H1 (cell line): ENCODE data around the gene NR5A2. TPM values are rescaled to one million over a fixed set of nuclear protein-coding genes. Genes with fewer than 3 reads are reported as not detected.

ENCODE experiments used
- ASH2L ChIP-seq: fragments of 200-600, 300-600 bp; sonication (generic); IDR thresholded peaks from one replicate; pipeline ENCODE4 v1.7.1; 2017; ENCODE audit warnings: low read length
- ATF2 ChIP-seq: IDR thresholded peaks from 2 replicates; pipeline ENCODE4 v1.6.1; 2012; ENCODE audit warnings: low read length, inconsistent platforms
- GTF2F1 ChIP-seq: IDR thresholded peaks from 2 replicates; pipeline ENCODE4 v1.6.1; 2012; ENCODE audit warnings: low read depth, low read length, improper control_type of control experiment, borderline replicate concordance
- KDM1A ChIP-seq: fragments of 200-600, 300-600 bp; sonication (generic); IDR thresholded peaks from 2 replicates; pipeline ENCODE4 v1.7.1; 2016; ENCODE audit warnings: mild to moderate bottlenecking, low read length, borderline replicate concordance
- KDM5A ChIP-seq: fragments of 200-600 bp; IDR thresholded peaks from 2 replicates; pipeline ENCODE4 v1.7.1; 2012; ENCODE audit warnings: mild to moderate bottlenecking, low read length, inconsistent platforms, mixed read lengths
- NANOG ChIP-seq: IDR thresholded peaks from 2 replicates; pipeline ENCODE4 v1.6.1; 2011; ENCODE audit warnings: low read length, low read depth, mild to moderate bottlenecking, inconsistent platforms; ENCODE audit not compliant: insufficient read depth, poor library complexity, severe bottlenecking
- POLR2AphosphoS5 ChIP-seq: IDR thresholded peaks from 2 replicates; pipeline ENCODE4 v1.6.1; 2011; ENCODE audit warnings: low read depth, low read length
- POU5F1 ChIP-seq: IDR thresholded peaks from 2 replicates; pipeline ENCODE4 v1.6.1; 2011; ENCODE audit warnings: low read depth, mild to moderate bottlenecking, low read length, moderate library complexity
- RBBP5 ChIP-seq: IDR thresholded peaks from 2 replicates; pipeline ENCODE4 v1.7.1; 2012; ENCODE audit warnings: low read depth, mild to moderate bottlenecking, inconsistent platforms, low read length, moderate library complexity, borderline replicate concordance
- RXRA ChIP-seq: IDR thresholded peaks from 2 replicates; pipeline ENCODE4 v1.6.1; 2011; ENCODE audit warnings: low read depth, mild to moderate bottlenecking, low read length, moderate library complexity; ENCODE audit not compliant: insufficient read depth
- SP1 ChIP-seq: IDR thresholded peaks from 2 replicates; pipeline ENCODE4 v1.6.1; 2011; ENCODE audit warnings: low read depth, low read length
- SP2 ChIP-seq: IDR thresholded peaks from 2 replicates; pipeline ENCODE4 v1.6.1; 2012; ENCODE audit warnings: mild to moderate bottlenecking, low read length, inconsistent platforms
- SP4 ChIP-seq: IDR thresholded peaks from 2 replicates; pipeline ENCODE4 v1.6.1; 2012; ENCODE audit warnings: low read length, inconsistent platforms
- SRF ChIP-seq: IDR thresholded peaks from 2 replicates; pipeline ENCODE4 v1.6.1; 2011; ENCODE audit warnings: mild to moderate bottlenecking, low read depth, low read length, moderate library complexity
- SUZ12 ChIP-seq: fragments of 200-600 bp; sonication (generic); IDR thresholded peaks from 2 replicates; pipeline ENCODE4 v1.6.1; 2012; ENCODE audit warnings: mild to moderate bottlenecking, inconsistent platforms, low read length, moderate library complexity, mixed read lengths
- TAF1 ChIP-seq: IDR thresholded peaks from 2 replicates; pipeline ENCODE4 v1.6.1; 2011; ENCODE audit warnings: mild to moderate bottlenecking, low read depth, low read length
- TAF7 ChIP-seq: optimal IDR thresholded peaks from 2 replicates; pipeline ENCODE3; 2011; ENCODE audit warnings: low read depth, mild to moderate bottlenecking, inconsistent platforms, low read length, moderate library complexity, borderline replicate concordance
- TBP ChIP-seq: IDR thresholded peaks from 2 replicates; pipeline ENCODE4 v1.6.1; 2011; ENCODE audit warnings: low read depth, low read length, improper control_type of control experiment
- YY1 ChIP-seq: IDR thresholded peaks from 2 replicates; pipeline ENCODE4 v1.6.1; 2011; ENCODE audit warnings: low read depth, mild to moderate bottlenecking, low read length
- polyA plus RNA-seq, 7 experiments: library from polyadenylated mRNA; depleted of rRNA in 3 of 7; stranded (reverse) in 5 of 7; unstranded in 2 of 7; fragments of >200 nt in 5 of 7; fragments of 200-250 nt in 2 of 7; gene quantifications; 1 replicate in 5 of 7; 2 replicates in 1 of 7; 4 replicates in 1 of 7; pipeline versions ENCODE4 v1.2.1 to v1.2.3, GENCODE V29; 2011 to 2013; ENCODE audit warnings: missing spikeins in 2 of 7, mixed read lengths in 2 of 7
- total RNA-seq: library from RNA; stranded (reverse); fragmentation: NEBNext Ultra II Directional; extraction: Animal tissue kit (Norgen Biotek cat#: 25700); gene quantifications from 2 replicates; pipeline ENCODE4 v1.2.1, GENCODE V29; 2021
- TF ChIP-seq, protein P1 (sequence below), 3 experiments: IDR thresholded peaks; 1 replicate in 2 of 3; 2 replicates in 1 of 3; pipeline versions ENCODE4 v1.5.1 to v1.6.1; 2011; ENCODE audit warnings: low read length in 3 of 3, mild to moderate bottlenecking in 3 of 3, inconsistent platforms in 2 of 3, low read depth in 1 of 3, moderate library complexity in 1 of 3; ENCODE audit not compliant: insufficient read depth in 1 of 3; ENCODE audit errors: control extremely low read depth in 1 of 3

Gene NR5A2
- total and polyA plus RNA-seq, 2 of the 8 experiments (the other 6 are each of a cell fraction or from before 2014, with no cell fraction given), result 1.7 to 11.6 TPM

DNA sequence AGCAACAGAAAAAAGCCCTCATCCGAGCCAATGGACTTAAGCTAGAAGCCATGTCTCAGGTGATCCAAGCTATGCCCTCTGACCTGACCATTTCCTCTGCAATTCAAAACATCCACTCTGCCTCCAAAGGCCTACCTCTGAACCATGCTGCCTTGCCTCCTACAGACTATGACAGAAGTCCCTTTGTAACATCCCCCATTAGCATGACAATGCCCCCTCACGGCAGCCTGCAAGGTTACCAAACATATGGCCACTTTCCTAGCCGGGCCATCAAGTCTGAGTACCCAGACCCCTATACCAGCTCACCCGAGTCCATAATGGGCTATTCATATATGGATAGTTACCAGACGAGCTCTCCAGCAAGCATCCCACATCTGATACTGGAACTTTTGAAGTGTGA, 20.7 kb downstream of the NR5A2 start (continued):
- TF ChIP-seq GTF2F1 (no peak), YY1 (no peak; the same call in 1 of the 2 replicates), TAF7 (no peak), NANOG (peak; percentile 30), ATF2 (peak; percentile 73; the same call in 1 of the 2 replicates), SP2 (no peak), TAF1 (peak; percentile 65; the same call in 1 of the 2 replicates), POLR2AphosphoS5 (peak; percentile 59; the same call in 1 of the 2 replicates), RBBP5 (peak; percentile 83), ASH2L (peak; percentile 96), SP1 (0 out of 2 replicates have a peak, but pooled peaks have one; percentile 45), KDM5A (no peak), RXRA (no peak), KDM1A (peak; percentile 54; the same call in 1 of the 2 replicates), SP4 (no peak), SUZ12 (no peak), TBP (no peak), POU5F1 (peak; percentile 99), SRF (0 out of 2 replicates have a peak, but pooled peaks have one; percentile 10)
- TF ChIP-seq, protein P1, sequence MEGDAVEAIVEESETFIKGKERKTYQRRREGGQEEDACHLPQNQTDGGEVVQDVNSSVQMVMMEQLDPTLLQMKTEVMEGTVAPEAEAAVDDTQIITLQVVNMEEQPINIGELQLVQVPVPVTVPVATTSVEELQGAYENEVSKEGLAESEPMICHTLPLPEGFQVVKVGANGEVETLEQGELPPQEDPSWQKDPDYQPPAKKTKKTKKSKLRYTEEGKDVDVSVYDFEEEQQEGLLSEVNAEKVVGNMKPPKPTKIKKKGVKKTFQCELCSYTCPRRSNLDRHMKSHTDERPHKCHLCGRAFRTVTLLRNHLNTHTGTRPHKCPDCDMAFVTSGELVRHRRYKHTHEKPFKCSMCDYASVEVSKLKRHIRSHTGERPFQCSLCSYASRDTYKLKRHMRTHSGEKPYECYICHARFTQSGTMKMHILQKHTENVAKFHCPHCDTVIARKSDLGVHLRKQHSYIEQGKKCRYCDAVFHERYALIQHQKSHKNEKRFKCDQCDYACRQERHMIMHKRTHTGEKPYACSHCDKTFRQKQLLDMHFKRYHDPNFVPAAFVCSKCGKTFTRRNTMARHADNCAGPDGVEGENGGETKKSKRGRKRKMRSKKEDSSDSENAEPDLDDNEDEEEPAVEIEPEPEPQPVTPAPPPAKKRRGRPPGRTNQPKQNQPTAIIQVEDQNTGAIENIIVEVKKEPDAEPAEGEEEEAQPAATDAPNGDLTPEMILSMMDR (IDR thresholded peaks at IDR 0.05; ENCODE audit: control extremely low read depth in 1 of 3, insufficient read depth in 1 of 3, low read depth in 1 of 3, low read length in 3 of 3), result no peak
